ENCODE data around the gene MORN1. TPM values are rescaled to one million over a fixed set of nuclear protein-coding genes. Genes with fewer than 3 reads are reported as not detected.

Gene MORN1
- total RNA-seq, 4 donors from 2014 or later, result 5.7 to 13.4 (median 8.5) TPM

DNA sequence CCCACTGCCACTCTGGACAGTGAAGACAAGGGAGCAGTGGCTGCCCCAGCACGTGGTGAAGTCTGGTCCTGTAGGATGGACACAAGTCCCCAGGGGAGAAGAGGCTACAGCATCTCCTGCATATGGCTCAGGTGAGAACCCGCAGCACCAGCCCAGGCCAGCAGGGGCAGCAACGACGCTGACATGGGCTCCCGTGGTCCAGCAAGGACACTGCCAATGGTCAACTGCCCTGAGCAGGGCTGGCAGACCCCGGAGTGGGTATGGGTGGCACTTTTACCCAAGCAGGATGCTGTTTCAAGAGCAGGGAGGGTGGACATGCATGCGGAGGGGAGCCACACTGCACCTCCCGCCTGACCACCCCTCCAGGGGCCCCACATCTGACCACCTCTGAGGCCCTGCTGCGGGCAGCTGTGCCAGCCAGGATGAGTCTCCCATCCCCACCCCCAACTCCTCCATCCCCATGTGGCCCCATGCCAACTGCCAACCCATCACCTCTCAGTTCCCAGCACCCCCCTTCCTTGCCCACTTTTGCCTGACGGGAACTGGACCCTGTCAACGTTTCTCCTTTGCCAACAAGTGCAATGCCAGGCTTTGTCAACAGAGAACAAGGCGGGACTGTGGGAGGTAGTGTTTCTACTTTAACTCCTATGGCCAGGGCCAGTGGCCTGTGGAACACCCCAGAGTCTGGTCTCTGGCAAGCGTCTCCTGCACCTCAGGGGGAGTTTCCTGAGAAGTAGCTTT is 8.6 kb downstream of the MORN1 start:
- no peak for DNase-seq (ENCODE audit: low spot score in 2 of 2)
- WGBS, result 66% methylated on average over 7 of the region's 13 CpGs
- TF ChIP-seq EP300 (IDR thresholded peaks at IDR 0.05) (no peak), POLR2AphosphoS5 (IDR thresholded peaks at IDR 0.05) (no peak), POLR2A (IDR thresholded peaks at IDR 0.05) (no peak)
- TF ChIP-seq, protein P1, sequence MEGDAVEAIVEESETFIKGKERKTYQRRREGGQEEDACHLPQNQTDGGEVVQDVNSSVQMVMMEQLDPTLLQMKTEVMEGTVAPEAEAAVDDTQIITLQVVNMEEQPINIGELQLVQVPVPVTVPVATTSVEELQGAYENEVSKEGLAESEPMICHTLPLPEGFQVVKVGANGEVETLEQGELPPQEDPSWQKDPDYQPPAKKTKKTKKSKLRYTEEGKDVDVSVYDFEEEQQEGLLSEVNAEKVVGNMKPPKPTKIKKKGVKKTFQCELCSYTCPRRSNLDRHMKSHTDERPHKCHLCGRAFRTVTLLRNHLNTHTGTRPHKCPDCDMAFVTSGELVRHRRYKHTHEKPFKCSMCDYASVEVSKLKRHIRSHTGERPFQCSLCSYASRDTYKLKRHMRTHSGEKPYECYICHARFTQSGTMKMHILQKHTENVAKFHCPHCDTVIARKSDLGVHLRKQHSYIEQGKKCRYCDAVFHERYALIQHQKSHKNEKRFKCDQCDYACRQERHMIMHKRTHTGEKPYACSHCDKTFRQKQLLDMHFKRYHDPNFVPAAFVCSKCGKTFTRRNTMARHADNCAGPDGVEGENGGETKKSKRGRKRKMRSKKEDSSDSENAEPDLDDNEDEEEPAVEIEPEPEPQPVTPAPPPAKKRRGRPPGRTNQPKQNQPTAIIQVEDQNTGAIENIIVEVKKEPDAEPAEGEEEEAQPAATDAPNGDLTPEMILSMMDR (IDR thresholded peaks at IDR 0.05), result peak; percentile 1 to 53

DNA sequence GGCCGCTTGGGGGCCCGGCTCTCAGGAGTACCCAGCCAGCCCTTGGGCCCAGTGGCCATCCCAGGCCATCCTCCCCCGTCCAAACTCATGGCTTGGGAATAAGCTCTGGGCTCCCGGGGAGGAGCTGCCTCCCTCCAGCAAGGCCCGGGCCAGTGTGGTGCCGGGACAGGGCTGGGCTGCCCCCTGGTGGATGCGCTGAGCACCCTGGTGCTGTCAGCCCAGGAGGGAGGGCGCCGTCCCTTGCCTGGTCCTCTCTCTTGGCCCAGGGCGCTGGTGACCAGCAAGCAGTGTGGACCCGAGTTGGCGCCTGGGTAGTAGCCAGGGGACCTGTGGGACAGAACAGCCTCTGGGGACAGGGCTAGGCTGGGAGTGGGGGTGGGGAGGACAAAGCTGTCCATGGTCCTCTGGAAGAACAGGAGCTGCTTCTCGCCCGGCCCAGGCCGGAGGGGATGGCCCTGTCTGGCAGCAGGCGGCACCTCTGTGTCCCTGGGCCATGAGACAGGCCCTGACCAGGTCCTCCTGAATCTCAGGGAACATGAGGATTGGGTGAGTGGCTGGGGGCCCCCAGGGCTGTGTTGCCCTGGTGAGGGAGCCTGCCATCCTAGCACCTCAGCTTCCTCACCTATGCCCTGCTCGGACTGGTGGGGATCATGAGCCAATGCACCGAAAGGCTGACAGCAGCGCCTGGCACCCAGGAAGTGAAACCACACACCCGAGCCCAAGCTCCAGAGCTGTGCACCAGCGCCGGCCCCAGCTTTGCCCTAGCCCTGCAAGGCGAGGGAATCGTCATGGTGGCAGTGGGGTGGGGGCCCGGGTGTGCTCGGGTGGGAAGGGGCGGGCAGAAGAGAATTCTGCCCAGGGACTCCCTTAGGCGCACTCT is 9.4 kb downstream of the MORN1 start:
- Histone ChIP-seq H3K36me3 (no peaks in the 10 kb centered on the region), H3K4me1 (peaks cover 13% of the 10 kb centered on the region), H3K27me3 (no peaks in the 10 kb centered on the region), H3K4me3 (no peak overlapping the region), H3K9me3 (no peaks in the 10 kb centered on the region), H3K27ac (no peak overlapping the region)
- 43% methylated on average over 11 of the region's 28 CpGs for WGBS
- peak; percentile 88 to 92 for DNase-seq (ENCODE audit: low spot score in 2 of 2)
- TF ChIP-seq POLR2A (IDR thresholded peaks at IDR 0.05) (no peak), POLR2AphosphoS5 (IDR thresholded peaks at IDR 0.05) (peak in 1 of 3 donors; percentile 13), EP300 (IDR thresholded peaks at IDR 0.05) (no peak)
- TF ChIP-seq, protein P1 (IDR thresholded peaks at IDR 0.05), result peak; percentile 93 to 95

More for the DNA sequence above, 8.6 kb downstream of the MORN1 start:
- H3K27me3 ChIP-seq, result no peaks in the 10 kb centered on the region
- H3K4me3 ChIP-seq, result no peak overlapping the region
- H3K4me1 ChIP-seq, result peaks cover 13% of the 10 kb centered on the region
- no peak overlapping the region for H3K27ac ChIP-seq
- H3K9me3 ChIP-seq, result no peaks in the 10 kb centered on the region
- H3K36me3 ChIP-seq, result no peaks in the 10 kb centered on the region

DNA sequence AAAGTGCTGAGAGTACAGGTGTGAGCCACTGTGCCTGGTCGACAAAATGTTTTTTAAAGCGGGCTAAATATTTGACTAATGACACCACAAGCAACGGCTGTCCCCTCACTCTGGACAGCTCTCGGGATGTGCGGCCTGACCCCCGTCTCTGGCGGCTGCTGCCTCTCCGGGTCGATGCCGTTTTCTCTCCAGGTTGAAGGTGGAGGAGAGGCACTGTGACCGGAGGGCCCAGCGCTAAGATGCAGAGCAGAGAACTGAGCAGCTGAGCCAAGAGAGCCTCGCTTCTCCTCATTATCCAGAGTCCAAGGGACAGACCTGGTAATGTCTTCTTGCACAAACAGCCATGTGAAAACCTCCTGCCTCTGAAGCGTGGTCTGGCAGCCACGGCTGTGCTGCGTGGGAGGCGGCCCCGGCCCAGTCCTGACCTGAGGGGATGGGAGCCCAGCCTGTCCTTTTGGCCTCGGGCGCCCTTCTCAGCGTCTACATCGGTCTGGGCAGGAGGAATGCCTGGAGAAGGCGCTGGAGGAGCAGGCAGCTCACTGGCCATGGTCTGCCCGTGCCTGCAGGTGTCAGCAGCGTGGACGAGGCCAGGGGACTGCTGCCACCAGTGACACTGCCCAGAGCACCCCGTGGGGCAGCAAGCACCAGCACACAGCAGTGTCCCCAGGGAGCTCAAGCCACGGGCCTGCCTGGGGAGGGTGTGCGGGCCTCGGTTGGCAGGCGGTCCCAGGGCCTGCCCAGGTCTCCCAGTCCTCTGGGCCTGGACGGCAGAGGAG is 10.3 kb downstream of the MORN1 start:
- no peak for TF ChIP-seq POLR2AphosphoS5 (IDR thresholded peaks at IDR 0.05)
- TF ChIP-seq, protein P1 (IDR thresholded peaks at IDR 0.05), result no peak
- TF ChIP-seq EP300 (IDR thresholded peaks at IDR 0.05), result no peak
- TF ChIP-seq POLR2A (IDR thresholded peaks at IDR 0.05), result no peak
- Histone ChIP-seq H3K4me3 (no peak overlapping the region), H3K27me3 (no peaks in the 10 kb centered on the region), H3K9me3 (no peaks in the 10 kb centered on the region), H3K36me3 (no peaks in the 10 kb centered on the region), H3K4me1 (peaks cover 13% of the 10 kb centered on the region), H3K27ac (no peak overlapping the region)
- 74% methylated on average over 22 of the region's 32 CpGs for WGBS
- no peak for DNase-seq (ENCODE audit: low spot score in 2 of 2)

DNA sequence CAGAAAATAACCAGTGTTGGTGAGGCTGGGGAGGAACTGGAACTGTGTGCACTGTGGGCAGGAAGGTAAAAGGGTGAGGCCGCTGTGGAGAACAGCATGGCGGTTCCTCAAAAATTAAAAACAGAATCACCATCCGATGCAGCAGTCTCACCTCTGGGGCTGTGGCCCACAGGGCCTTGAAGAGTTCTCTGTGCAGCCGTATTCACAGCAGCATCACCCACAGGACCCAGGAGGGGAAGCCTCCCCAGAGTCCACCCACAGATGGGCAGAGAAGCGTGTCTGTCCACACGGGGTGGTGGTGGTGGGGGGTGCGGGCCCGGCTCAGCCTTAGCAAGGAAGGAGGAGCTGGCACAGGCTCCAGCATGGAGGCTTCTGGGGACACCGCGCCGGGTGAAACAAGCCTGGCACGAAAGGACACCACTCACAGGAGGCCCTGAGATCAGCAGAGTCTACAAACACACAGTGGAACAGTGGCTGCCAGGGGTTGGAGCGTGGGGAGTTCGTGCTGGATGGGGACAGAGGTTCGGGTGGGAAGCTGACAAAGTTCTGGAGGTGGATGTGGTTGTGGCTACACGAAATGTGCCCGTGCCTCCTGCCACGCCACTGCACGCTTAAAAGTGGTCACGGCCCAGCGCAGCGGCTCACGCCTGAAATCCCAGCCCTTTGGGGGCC is 11.5 kb downstream of the MORN1 start:
- Histone ChIP-seq H3K27me3 (no peaks in the 10 kb centered on the region), H3K4me1 (peaks cover 13% of the 10 kb centered on the region), H3K36me3 (no peaks in the 10 kb centered on the region), H3K9me3 (no peaks in the 10 kb centered on the region), H3K4me3 (no peak overlapping the region), H3K27ac (no peak overlapping the region)
- WGBS, result 90% methylated on average over 23 of the region's 23 CpGs
- TF ChIP-seq EP300 (IDR thresholded peaks at IDR 0.05), result no peak
- TF ChIP-seq POLR2AphosphoS5 (IDR thresholded peaks at IDR 0.05), result no peak
- TF ChIP-seq, protein P1 (IDR thresholded peaks at IDR 0.05), result no peak
- TF ChIP-seq POLR2A (IDR thresholded peaks at IDR 0.05), result no peak
- no peak for DNase-seq (ENCODE audit: low spot score in 2 of 2)
